Measurements from ENCODE around the gene ATP11A.
"Not testable (repeated sequence)": the region's sequence is repeated elsewhere in the genome, so short reads cannot be mapped to it uniquely, and the experiment has no call there.

ATP11A gene

DNA sequence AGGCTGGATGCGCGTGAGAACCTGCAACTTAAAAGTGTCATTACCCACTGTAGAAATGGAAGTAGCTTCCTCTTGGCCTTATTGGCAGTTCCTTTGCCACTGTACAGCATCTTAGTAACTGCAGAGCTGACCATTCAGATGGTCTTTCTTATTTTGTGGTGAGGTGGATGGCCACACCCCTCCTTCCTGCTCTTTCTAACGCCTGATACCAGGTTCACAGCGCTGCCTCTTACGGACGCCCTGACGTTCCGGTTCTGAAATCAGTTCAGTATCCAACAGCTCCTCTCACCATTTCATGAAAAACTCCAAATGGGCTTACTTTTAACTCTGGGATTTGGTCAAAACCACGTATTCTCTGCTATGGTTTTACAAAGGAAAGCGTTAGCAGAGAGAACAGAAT is 134.6 kb downstream of the ATP11A start:
- no peak for DNase-seq

DNA sequence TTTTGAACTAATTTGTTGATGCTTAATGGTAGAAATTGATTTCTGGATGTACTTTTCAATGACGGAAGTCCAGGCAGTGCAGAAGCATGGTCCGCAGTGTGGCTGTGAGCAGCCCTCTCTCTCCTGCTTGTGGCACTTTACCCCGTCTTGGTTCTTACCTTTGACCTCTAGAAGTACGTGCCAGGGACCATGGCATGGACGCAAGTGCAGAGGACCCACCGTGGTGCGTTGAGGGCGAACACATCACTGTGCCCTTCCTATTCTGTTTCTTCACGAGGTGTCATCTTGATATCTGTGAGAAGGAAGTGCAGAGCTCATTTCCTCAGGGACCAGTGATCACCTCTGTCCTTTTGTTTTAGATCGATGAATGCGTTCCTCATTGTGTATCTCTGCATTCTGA is 135.2 kb downstream of the ATP11A start:
- no peak for DNase-seq

DNA sequence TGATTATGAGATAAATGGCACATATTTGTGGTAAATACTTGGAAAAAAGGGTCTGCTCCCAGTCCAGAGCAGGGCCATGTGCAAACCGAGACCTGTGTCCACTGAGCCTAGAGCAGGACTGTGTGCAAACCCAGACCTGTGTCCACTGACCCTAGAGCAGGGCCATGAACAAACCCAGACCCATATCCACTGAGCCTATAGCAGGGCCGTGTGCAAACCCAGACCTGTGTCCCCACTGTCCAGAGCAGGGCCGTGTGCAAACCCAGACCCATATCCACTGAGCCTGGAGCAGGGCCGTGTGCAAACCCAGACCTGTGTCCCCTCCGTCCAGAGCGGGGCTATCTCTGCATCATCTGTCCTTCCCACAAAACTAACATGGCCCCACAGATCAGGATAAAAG is 136.0 kb downstream of the ATP11A start:
- no peak for DNase-seq

DNA sequence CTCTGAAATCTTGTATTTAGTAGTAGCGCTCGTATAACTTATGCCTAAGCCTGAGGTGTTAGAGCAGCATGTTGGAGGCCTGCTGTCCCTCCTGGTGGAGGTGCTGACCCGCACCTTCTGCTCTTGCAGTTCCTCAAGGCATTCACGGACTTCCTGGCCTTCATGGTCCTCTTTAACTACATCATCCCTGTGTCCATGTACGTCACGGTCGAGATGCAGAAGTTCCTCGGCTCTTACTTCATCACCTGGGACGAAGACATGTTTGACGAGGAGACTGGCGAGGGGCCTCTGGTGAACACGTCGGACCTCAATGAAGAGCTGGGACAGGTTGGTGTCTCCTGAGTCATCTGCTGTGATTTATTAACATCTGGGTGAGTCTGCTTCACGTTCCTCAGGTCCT is 136.7 kb downstream of the ATP11A start:
- no peak for DNase-seq

DNA sequence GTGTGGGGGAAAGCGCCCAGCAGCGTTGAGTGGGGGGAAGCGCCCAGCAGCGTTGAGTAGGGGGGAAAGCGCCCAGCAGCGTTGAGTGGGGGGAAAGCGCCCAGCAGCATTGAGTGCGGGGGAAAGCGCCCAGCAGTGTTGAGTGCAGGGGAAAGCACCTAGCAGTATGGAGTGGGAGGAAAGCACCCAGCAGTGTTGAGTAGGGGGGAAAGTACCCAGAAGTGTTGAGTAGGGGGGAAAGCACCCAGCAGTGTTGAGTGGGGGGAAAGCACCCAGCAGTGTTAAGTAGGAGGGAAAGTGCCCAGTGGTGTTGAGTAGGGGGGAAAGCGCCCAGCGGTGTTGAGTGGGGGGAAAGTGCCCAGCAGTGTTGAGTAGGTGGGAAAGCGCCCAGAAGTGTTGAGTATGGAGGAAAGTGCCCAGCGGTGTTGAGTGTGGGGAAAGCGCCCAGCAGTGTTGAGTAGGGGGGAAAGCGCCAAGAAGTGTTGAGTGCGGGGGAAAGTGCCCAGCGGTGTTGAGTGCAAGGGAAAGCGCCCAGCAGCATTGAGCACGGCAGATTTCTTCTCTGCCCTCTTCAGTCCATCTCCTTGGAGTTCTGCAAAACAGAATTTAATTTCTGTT is 138.4 kb downstream of the ATP11A start:
- DNase-seq: no peak

DNA sequence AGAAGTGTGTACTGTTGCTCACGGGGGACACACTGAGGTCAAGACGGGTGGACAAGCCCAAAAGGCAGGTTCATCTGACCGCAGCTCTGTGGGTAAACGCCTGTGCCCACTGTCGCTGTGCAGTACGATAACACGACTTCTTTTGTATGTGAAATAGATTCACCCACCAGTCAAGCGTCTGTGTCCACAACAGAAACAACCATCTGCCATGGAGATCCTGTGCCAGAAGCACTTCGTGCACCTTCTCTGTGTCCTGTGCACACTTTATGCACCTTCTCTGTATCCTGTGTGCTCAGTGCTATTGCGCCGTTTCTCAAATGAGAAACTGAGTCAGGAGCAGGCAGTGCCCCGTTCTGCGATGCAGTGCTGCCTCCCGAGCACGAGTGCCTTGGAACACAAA is 138.9 kb downstream of the ATP11A start:
- DNase-seq: no peak

DNA sequence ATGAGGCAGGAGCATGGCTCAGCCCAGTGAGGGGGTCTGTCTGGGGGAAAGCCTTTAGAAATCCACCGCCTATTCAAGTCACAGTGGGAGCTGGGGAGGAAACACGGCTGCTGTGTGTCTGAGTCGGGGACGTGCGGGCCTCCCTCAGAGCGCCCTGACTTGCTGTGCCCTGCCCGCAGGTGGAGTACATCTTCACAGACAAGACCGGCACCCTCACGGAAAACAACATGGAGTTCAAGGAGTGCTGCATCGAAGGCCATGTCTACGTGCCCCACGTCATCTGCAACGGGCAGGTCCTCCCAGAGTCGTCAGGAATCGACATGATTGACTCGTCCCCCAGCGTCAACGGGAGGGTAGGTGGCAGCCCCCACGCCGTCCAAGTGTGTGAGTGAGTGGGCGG is 141.4 kb downstream of the ATP11A start:
- DNase-seq: no peak

DNA sequence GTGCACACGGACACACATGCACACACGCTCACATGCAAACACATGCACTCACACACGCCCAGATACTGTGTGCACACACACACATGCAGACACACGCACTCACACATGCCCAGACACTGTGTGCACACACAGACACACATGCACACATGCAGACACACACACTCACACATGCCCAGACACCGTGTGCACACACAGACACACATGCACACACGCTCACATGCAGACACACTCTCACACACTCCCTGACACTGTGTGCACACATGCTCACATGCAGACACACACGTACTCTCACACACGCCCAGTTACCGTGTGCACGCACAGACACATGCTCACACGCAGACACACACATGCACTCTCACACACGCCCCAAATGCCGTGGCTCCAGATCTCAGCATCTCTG is 142.0 kb downstream of the ATP11A start:
- DNase-seq: no peak

DNA sequence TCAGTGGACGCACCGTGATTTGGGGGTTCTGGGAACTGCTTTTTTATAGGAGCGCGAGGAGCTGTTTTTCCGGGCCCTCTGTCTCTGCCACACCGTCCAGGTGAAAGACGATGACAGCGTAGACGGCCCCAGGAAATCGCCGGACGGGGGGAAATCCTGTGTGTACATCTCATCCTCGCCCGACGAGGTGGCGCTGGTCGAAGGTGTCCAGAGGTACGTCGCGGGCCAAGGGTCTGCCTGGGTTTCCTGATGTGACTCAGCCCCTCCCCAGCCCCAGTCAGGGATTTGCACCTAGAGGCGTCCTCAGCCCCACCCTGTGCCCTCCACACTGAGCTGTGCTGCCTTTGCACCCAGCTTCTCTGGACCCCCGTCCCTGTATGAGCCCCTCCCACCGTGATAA is 143.0 kb downstream of the ATP11A start:
- no peak for DNase-seq

DNA sequence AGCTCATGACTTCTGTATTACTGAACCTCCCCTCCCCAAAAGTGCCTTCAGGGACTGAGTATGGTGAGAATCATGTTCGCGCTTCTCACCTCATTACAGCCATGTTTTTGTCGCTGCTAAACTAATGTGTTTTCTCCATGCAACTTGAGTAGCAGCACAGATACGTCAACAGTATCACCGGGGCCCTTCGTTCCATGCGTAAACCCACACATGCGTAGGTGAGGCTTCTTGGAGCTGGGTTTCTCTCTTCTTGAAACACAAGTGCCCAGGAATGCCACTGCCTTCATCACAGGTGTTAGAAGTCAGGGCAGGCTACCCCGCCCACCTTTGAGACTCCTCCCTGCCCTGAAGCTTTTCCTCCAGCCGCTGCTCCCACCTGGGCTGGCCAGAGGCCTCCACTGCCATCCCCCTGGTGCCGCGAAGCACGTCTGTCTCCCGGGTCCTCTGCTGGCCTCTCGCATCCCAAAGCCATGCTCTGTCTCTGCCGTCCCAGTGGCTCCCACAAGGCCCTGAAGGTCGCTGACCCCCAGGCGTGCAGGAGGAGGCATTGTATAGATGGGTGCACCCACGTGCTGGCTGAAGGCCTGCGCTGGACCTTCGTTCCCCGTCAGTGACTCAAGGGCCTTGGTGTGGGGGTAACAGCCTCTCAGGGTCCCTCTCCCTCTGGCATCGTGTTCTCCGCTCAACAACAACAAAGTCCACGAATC is 143.9 kb downstream of the ATP11A start:
- DNase-seq: no peak

DNA sequence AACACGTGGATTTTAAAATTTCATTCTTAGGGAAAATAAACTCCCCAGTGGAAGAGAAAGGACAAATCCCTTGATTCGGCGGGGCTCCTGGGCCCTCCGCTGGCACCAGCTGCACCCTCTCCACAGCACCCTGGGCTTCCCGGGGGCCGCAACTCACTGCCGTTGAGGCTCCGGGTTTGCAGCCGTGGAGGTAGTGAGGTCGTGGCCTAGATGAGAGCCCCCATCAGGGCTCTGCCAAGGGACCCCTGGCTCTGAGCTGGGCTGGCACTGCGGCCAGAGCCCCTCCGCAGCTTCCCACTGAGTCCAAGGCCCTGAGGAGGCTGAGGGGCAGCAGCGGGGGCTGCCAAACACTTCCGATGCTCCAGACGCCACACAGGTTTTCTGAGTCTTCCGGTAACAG is 145.5 kb downstream of the ATP11A start:
- DNase-seq: no peak

DNA sequence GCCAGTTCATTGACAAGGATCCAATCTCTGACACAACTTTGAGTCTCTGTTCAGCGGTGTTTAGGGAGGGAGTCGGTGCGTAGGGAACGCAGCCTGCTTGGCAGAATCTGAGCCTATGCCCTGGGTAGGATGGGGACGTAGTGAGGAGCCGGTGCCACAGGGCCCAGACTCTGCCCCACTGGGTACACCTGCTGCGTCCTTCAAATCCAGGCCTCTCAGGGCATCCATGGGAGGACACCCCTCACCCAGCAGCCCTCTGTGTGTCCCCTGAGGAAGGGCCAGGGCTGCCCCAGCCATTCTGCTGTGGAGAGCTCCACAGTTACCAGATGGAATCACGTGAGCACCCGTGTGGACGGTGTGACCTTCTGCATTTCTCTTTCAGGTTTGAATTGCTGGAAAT is 146.0 kb downstream of the ATP11A start:
- DNase-seq: no peak

DNA sequence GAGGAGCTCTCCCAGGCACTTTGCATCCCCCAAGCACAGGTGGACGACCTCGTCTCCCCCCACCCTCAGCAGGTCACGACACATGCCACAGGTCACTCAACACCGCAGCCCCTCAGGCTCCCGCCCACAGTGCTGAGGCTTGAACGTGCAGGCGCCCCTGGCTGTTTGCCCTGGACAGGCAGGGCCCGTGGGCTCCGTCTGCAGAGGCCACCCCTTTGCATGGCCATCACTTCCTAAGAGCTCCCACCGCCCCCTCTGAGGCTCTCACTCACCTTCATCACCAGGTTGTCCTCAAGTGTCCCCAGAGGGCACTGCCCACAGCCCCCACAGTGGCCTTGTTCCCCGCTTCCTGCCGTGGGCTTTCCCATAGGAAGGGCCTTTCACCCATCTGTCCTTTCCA is 147.1 kb downstream of the ATP11A start:
- no peak for DNase-seq

DNA sequence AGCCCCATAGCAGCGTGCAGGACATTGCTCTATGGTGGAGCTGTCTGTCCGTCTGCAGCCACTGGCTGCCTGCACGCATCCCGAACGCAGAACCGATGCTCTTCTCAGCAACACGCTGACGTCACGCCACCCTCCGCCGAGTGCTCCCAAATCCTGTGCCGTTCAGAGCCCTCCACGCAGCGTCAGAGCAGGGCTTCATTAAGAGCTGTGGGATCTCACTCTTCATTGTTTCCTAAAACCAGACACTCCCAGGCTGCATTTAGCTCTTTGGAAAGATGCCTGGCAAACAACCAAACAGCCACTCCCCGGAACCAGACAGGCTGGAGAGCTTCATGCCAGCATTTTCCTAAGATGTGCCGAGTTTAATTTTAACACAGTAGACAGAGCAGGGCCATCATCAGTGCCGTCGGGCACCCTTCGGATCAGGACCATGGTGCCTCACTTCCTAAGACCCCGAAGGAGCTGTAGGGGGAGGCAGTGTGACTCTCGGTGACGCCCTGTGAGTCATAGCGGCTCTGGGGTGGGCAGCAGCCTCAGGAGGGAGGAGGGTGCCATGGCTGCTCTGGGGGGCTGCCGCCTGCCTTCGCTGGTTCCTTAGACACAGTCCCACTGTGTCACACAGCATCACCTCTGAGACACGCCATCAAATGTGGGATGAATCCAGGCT is 147.7 kb downstream of the ATP11A start:
- DNase-seq: no peak

DNA sequence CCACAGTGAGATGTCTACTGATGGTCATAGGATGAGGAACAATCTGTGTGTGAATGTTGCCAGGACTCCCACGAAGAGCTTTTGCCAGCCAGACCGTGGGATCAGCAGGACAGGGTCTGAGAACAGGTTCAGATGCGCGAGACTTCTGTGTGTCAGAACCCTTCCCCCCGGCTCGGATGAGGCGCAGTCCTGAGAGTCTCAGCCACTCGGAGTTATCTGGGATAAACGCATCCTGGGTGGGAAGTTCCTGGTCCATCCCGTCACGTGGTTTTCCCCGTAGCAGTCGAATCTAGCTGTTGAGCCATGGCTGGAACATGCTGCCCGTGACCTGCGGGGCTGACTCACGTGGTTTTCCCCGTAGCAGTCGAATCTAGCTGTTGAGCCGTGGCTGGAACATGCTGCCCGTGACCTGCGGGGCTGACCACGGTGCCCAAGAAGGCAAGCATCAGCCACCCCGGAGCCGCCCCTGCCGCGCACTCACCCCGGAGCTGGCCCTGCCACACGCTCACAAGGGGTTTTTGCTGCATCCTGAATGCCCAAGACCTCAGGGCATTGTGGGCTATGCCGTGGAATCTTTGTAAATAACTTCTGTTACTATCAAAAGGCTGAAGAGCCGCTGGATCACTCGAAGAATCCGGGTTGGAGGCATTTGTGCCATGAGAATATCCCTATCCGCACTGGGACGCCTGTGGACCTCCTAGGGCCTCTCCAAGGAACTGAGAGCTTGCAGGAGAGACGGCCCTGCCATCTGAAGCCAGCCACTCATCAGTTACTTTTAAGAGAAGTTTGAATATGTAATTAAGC is 148.4 kb downstream of the ATP11A start:
- DNase-seq: no peak

DNA sequence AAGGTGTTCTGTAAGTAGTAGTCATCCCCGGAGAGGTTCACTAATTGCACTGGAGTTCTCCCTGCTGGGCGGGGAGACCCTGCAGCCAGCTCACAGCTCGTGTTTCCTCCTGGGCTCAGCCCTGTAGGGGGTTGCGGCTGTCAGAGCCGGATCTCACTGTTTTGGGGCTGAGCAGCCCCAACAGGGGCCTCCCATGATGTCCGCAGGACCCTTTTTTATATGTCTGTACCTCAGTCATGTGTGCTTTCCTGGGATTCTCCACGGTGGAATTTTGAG is 148.9 kb downstream of the ATP11A start:
- DNase-seq: no peak

DNA sequence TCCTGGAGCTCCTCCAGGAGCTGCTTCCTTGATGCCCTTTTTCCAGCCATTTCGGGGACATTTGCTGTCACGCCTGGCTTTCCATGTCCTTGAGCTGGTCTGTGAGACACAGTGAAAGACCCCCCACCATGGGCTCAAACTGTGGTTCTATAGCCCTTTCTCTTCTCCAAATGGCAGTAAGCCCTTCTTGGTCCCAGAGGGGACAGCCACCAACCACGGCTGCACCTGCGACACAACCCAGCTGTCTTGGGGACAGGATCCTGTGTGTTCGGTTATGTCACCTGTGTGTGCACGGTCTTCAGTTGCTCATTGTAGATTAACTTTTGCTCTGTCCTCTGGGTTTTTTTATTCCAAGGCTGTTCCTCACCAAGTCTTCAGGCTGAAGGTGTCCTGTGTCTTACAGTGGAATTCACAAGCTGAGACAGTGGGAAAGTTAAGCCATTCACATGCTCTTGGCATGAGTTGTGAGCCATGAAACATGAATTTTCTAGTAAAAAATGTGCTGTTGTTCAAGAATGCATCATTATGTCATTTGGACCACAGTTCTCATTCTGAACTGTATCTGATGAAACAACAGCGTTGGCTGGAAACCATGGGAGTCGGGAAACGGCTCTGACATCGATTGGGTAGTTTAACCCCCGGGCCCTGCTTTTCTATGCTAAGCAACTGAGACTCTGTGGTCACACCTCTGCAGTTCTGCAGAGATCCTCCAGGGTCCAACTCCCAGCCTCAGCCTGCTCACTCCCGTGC is 149.7 kb downstream of the ATP11A start:
- no peak for DNase-seq

DNA sequence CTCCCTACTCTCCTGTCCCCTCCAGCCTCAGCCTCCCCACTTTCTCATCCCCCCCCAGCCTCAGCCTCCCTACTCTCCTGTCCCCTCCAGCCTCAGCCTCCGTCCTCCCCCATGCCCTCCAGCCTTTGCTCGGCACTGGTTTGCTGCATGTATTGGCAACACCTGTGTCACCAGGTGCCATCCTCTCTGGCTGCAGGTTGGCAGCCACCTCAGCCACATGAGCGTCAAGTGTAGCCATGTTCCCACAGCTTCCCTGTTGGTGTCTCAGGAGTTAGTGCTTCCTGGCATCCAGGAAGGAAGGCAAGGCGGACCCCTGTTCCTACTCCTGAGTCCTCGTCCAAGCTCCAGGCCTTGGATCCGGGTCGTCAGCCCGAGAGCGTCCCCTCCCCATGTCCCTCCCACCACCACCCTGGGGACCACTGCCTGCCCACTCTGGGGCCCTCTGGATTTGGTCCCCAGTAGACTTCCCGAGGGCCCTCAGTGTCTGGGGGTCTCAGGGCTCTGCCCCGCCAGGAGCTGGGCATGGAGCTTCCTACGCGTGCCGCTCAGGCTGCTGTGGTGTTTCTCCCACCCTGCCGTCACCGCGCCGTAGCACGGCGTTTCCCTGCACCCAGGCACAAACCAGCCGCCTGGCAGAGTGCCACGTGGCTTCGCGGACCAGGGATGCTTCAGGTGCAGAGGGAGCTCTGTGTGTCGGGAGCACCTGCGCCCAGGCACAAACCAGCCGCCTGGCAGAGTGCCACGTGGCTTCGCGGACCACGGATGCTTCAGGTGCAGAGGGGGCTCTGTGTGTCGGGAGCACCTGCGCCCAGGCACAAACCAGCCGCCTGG is 150.8 kb downstream of the ATP11A start:
- no peak for DNase-seq

DNA sequence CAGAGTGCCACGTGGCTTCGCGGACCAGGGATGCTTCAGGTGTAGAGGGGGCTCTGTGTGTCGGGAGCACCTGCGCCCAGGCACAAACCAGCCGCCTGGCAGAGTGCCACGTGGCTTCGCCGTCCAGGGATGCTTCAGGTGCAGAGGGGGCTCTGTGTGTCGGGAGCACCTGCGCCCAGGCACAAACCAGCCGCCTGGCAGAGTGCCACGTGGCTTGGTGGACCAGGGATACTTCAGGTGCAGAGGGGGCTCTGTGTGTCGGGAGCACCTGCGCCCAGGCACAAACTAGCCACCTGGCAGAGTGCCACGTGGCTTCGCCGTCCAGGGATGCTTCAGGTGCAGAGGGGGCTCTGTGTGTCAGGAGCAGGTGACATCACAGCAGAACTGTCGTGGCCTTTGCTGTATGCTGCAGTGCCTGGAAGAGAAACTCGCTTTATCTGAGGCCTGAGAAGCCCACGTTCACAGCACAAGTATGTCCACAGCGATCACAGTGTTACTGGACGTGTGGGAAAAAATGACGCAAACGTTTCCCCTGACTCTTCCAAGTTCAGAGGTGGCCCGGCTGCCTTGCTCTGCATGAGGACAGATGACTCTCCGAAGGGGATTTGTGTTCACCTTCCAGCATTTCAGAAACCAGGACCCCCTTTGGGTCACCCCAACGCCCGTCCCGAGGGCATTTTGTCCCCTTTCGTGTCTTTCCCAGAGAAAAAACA is 151.6 kb downstream of the ATP11A start:
- not testable (repeated sequence) for DNase-seq

DNA sequence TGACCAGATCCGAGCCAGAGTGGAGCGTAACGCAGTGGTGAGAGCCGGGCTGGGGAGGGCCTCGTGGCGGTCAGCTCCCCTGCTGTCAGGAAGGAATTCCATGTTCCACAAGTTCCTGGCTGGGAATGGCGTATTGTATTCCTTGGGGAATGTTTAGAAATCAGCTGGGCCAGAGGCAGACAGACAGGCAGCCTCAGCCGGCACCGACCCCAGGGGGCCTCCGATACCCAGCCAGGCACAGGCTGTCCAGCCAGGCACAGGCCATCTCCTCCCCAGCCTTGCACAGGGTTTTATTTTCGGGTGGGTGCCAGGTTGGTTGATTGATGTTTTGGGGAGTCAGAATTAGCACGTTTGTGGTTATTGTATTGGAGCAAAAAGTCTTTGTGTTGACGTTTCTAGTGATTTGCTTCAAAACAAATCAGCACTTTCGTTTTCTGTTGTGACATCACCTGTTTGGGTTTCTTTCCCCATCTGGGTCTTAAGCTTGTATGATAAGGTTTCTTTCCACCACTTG is 152.6 kb downstream of the ATP11A start:
- DNase-seq: no peak

DNA sequence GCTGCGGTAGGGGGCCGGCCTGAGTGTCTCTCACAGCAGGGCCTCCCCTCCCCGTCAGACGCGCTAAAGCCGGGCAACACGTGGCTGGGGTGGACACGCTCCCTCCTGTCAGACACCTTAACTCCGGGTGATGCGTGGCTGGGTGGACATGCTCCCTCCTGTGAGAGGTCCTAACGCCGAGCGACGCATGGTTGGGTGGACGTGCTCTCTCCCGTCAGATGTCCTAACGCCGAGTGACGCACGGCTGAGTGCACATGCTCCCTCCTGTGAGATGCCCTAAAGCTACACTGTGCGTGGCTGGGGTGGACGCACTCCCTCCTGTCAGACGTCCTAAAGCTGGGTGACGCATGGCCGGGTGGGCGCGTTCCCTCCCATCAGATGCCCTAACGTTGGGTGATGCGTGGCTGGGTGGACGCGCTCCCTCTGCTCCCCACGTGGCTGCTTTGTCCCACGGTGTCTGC is 153.1 kb downstream of the ATP11A start:
- DNase-seq: no peak

All from CD4-positive, alpha-beta T cell treated with Interleukin-6 for 4 hours (primary cell).